Smooth muscle cell (in vitro differentiated cells): ENCODE results near the gene IGFBP1. TPM values are rescaled to one million over a fixed set of nuclear protein-coding genes. Genes with fewer than 3 reads are reported as not detected.

Experiments
- DNase-seq: peaks from one replicate; lab custom pipeline; 2025; ENCODE audit not compliant: unreplicated experiment; lab: John Stamatoyannopoulos, UW
- H2AFZ ChIP-seq: fragments of 200-600 bp; sonication (generic); 2 replicates; pipeline ENCODE4 v1.6.0; 2016; ENCODE audit warnings: antibody characterized with exemption, low read depth, mild to moderate bottlenecking
- H3F3A ChIP-seq: fragments of 200-600 bp; sonication (generic); 2 replicates; pipeline ENCODE4 v1.6.0; 2017; ENCODE audit warnings: antibody characterized with exemption, low read depth
- H3K27ac ChIP-seq: fragments of 200-600 bp; sonication (generic); 2 replicates; pipeline ENCODE4 v1.5.1; 2016; ENCODE audit warnings: low read depth, mild to moderate bottlenecking
- H3K27me3 ChIP-seq: fragments of 200-600 bp; sonication (generic); 2 replicates; pipeline ENCODE4 v1.6.1; 2016; ENCODE audit warnings: low read depth, mild to moderate bottlenecking
- H3K36me3 ChIP-seq: fragments of 200-600 bp; sonication (generic); 2 replicates; pipeline ENCODE4 v1.5.1; 2016; ENCODE audit warnings: low read depth
- H3K4me1 ChIP-seq: fragments of 200-600 bp; sonication (generic); 2 replicates; pipeline ENCODE4 v1.5.1; 2016; ENCODE audit warnings: low read depth
- H3K4me2 ChIP-seq: fragments of 200-600 bp; sonication (generic); 2 replicates; pipeline ENCODE4 v1.6.0; 2016; ENCODE audit warnings: mild to moderate bottlenecking
- H3K4me3 ChIP-seq: fragments of 200-600 bp; sonication (generic); 2 replicates; pipeline ENCODE4 v1.5.1; 2016; ENCODE audit warnings: mild to moderate bottlenecking
- H3K79me2 ChIP-seq: fragments of 200-600 bp; sonication (generic); 2 replicates; pipeline ENCODE4 v1.6.0; 2016; ENCODE audit warnings: low read depth, mild to moderate bottlenecking
- H3K9ac ChIP-seq: fragments of 200-600 bp; sonication (generic); 2 replicates; pipeline ENCODE4 v1.6.0; 2016; ENCODE audit warnings: low read depth
- H3K9me3 ChIP-seq: fragments of 200-600 bp; sonication (generic); replicated peaks from 2 replicates; pipeline ENCODE4 v1.5.1; 2016; ENCODE audit warnings: low read depth
- H4K20me1 ChIP-seq: fragments of 200-600 bp; sonication (generic); 2 replicates; pipeline ENCODE4 v1.6.0; 2016; ENCODE audit warnings: low read depth
- CTCF ChIP-seq: fragments of 200-600 bp; sonication (generic); IDR thresholded peaks from 2 replicates; pipeline ENCODE4 v1.5.1; 2017; ENCODE audit warnings: borderline replicate concordance, mild to moderate bottlenecking, antibody characterized with exemption; ENCODE audit not compliant: insufficient read depth, poor library complexity, severe bottlenecking
- WGBS: methylation state at CpG from one replicate; pipeline ENCODE4 v1.1.7; 2016; ENCODE audit warnings: low lambda C conversion rate; 5-methylcytosine and 5-hydroxymethylcytosine counted together
- polyA plus RNA-seq: library from polyadenylated mRNA; unstranded; fragments of >200 nt; fragmentation: Nextera tagmentation; extraction: Ambion mirVana; gene quantifications from 2 replicates; pipeline ENCODE4 v1.2.1, GENCODE V29; 2016
- total RNA-seq: library from RNA; depleted of rRNA; stranded (reverse); fragments of >200 nt; gene quantifications from 2 replicates; pipeline ENCODE4 v1.2.3, GENCODE V29; 2014

Gene IGFBP1
- total and polyA plus RNA-seq, 2 experiments from 2014 or later = not detected

GRCh38 chr7:45921699-45922519 lies 33.6 kb downstream of the IGFBP1 start:
- Histone ChIP-seq H3K9ac (peak overlapping the region; percentile 14), H3K4me1 (peaks cover 23% of the 10 kb centered on the region)
- peak; percentile 48 for DNase-seq

GRCh38 chr7:45922810-45923209 lies 34.5 kb downstream of the IGFBP1 start:
- Histone ChIP-seq H3F3A (peaks cover 33% of the 10 kb centered on the region), H3K4me1 (peaks cover 23% of the 10 kb centered on the region), H3K4me2 (peak overlapping the region; percentile 95), H3K27ac (peak overlapping the region; percentile 95), H3K9ac (peak overlapping the region; percentile 14), H2AFZ (peak overlapping the region; percentile 89), H3K27me3 (no peaks in the 10 kb centered on the region), H3K79me2 (peaks cover 25% of the 10 kb centered on the region), H3K4me3 (peak overlapping the region; percentile 70), H3K36me3 (no peaks in the 10 kb centered on the region), H3K9me3 (no peaks in the 10 kb centered on the region), H4K20me1 (peaks cover 29% of the 10 kb centered on the region)
- TF ChIP-seq CTCF = no peak
- WGBS = 7% methylated on average over 11 of the region's 11 CpGs
- no peak for DNase-seq

More at GRCh38 chr7:45921699-45922519, 33.6 kb downstream of the IGFBP1 start:
- H3K9me3 ChIP-seq = no peaks in the 10 kb centered on the region
- H3K4me3 ChIP-seq = peak overlapping the region; percentile 70
- peaks cover 41% of the 10 kb centered on the region for H3F3A ChIP-seq
- H3K79me2 ChIP-seq = peaks cover 25% of the 10 kb centered on the region
- peaks cover 38% of the 10 kb centered on the region for H4K20me1 ChIP-seq
- 2% methylated on average over 36 of the region's 36 CpGs for WGBS
- TF ChIP-seq CTCF = peak; percentile 99
- peak overlapping the region; percentile 89 for H2AFZ ChIP-seq
- H3K36me3 ChIP-seq = no peaks in the 10 kb centered on the region
- H3K27me3 ChIP-seq = no peaks in the 10 kb centered on the region
- peak overlapping the region; percentile 95 for H3K4me2 ChIP-seq
- H3K27ac ChIP-seq = peak overlapping the region; percentile 95

GRCh38 chr7:45923290-45923689 lies 35.0 kb downstream of the IGFBP1 start:
- Histone ChIP-seq H3K27me3 (no peaks in the 10 kb centered on the region), H3K4me3 (peak overlapping the region; percentile 70), H3K9me3 (no peaks in the 10 kb centered on the region), H4K20me1 (peaks cover 24% of the 10 kb centered on the region), H2AFZ (peak overlapping the region; percentile 89), H3F3A (peaks cover 29% of the 10 kb centered on the region), H3K36me3 (no peaks in the 10 kb centered on the region), H3K9ac (no peak overlapping the region), H3K4me1 (peaks cover 23% of the 10 kb centered on the region), H3K27ac (peak overlapping the region; percentile 95), H3K4me2 (peak overlapping the region; percentile 95), H3K79me2 (peaks cover 25% of the 10 kb centered on the region)
- peak; percentile 96 for TF ChIP-seq CTCF
- DNase-seq = peak; percentile 34
- WGBS = 7% methylated on average over 9 of the region's 9 CpGs
